H1 (cell line): ENCODE data around the gene TTC6. TPM values are rescaled to one million over a fixed set of nuclear protein-coding genes. Genes with fewer than 3 reads are reported as not detected.
A peak's percentile ranks its signal among the peaks of the same experiment; 100 is the strongest.

ENCODE experiments used
- BACH1 ChIP-seq: IDR thresholded peaks from 2 replicates; pipeline ENCODE4 v1.6.1; 2012; ENCODE audit warnings: low read length, improper control_type of control experiment
- BCL11A ChIP-seq, 2 experiments: IDR thresholded peaks; one replicate each; pipeline ENCODE4 v1.6.1; 2011; ENCODE audit warnings: low read depth in 2 of 2, low read length in 2 of 2, mild to moderate bottlenecking in 2 of 2
- BRCA1 ChIP-seq: IDR thresholded peaks from 2 replicates; pipeline ENCODE4 v1.6.1; 2012; ENCODE audit warnings: low read depth, low read length, improper control_type of control experiment
- CREB1 ChIP-seq: IDR thresholded peaks from 2 replicates; pipeline ENCODE4 v1.6.1; 2012; ENCODE audit warnings: inconsistent platforms
- E2F6 ChIP-seq: IDR thresholded peaks from 2 replicates; pipeline ENCODE4 v1.6.1; 2012; ENCODE audit warnings: inconsistent platforms
- EGR1 ChIP-seq: IDR thresholded peaks from 2 replicates; pipeline ENCODE4 v1.6.1; 2011; ENCODE audit warnings: low read depth, low read length, borderline replicate concordance
- EZH2 ChIP-seq: fragments of 200-600 bp; sonication (generic); IDR thresholded peaks from 2 replicates; pipeline ENCODE4 v1.7.1; 2012; ENCODE audit warnings: low read depth, mild to moderate bottlenecking, moderate library complexity, low read length, inconsistent platforms; ENCODE audit not compliant: severe bottlenecking
- JUND ChIP-seq: IDR thresholded peaks from 2 replicates; pipeline ENCODE4 v1.6.1; 2011; ENCODE audit warnings: mild to moderate bottlenecking, improper control_type of control experiment, low read length
- PHF8 ChIP-seq: fragments of 200-600 bp; sonication (generic); conservative IDR thresholded peaks from 2 replicates; pipeline ENCODE4 v1.7.1; 2012; ENCODE audit warnings: low read depth, mild to moderate bottlenecking, inconsistent platforms, low read length, moderate library complexity
- POLR2A ChIP-seq, 2 experiments: IDR thresholded peaks; 1 replicate in 1 of 2; 2 replicates in 1 of 2; pipeline ENCODE4 v1.6.1; 2011; ENCODE audit warnings: low read depth in 2 of 2, low read length in 2 of 2, mild to moderate bottlenecking in 2 of 2; ENCODE audit errors: control extremely low read depth in 1 of 2
- POLR2AphosphoS5 ChIP-seq: IDR thresholded peaks from 2 replicates; pipeline ENCODE4 v1.6.1; 2011; ENCODE audit warnings: low read depth, low read length
- RAD21 ChIP-seq, 2 experiments: IDR thresholded peaks in 1 of 2; conservative IDR thresholded peaks in 1 of 2; 2 replicates each; pipeline ENCODE4 v1.6.1; 2011; ENCODE audit warnings: low read depth in 2 of 2, low read length in 2 of 2, improper control_type of control experiment in 1 of 2, inconsistent platforms in 1 of 2, mild to moderate bottlenecking in 1 of 2, moderate library complexity in 1 of 2
- RBBP5 ChIP-seq: IDR thresholded peaks from 2 replicates; pipeline ENCODE4 v1.7.1; 2012; ENCODE audit warnings: low read depth, mild to moderate bottlenecking, inconsistent platforms, low read length, moderate library complexity, borderline replicate concordance
- RNF2 ChIP-seq: fragments of 200-900, 300-1000 bp; sonication (generic); IDR thresholded peaks from 2 replicates; pipeline ENCODE4 v1.7.1; 2016; ENCODE audit warnings: borderline replicate concordance, low read depth, mild to moderate bottlenecking, antibody characterized with exemption, low read length; ENCODE audit not compliant: poor library complexity, severe bottlenecking; ENCODE audit errors: missing control alignments
- TBP ChIP-seq: IDR thresholded peaks from 2 replicates; pipeline ENCODE4 v1.6.1; 2011; ENCODE audit warnings: low read depth, low read length, improper control_type of control experiment
- USF2 ChIP-seq: IDR thresholded peaks from 2 replicates; pipeline ENCODE4 v1.6.1; 2011; ENCODE audit warnings: low read length, improper control_type of control experiment
- polyA plus RNA-seq, 7 experiments: library from polyadenylated mRNA; depleted of rRNA in 3 of 7; stranded (reverse) in 5 of 7; unstranded in 2 of 7; fragments of >200 nt in 5 of 7; fragments of 200-250 nt in 2 of 7; gene quantifications; 1 replicate in 5 of 7; 2 replicates in 1 of 7; 4 replicates in 1 of 7; pipeline versions ENCODE4 v1.2.1 to v1.2.3, GENCODE V29; 2011 to 2013; ENCODE audit warnings: missing spikeins in 2 of 7, mixed read lengths in 2 of 7
- total RNA-seq: library from RNA; stranded (reverse); fragmentation: NEBNext Ultra II Directional; extraction: Animal tissue kit (Norgen Biotek cat#: 25700); gene quantifications from 2 replicates; pipeline ENCODE4 v1.2.1, GENCODE V29; 2021
- TF ChIP-seq, protein P1 (sequence below): IDR thresholded peaks from 2 replicates; pipeline ENCODE4 v1.6.1; 2011; ENCODE audit warnings: low read depth, mild to moderate bottlenecking, low read length; ENCODE audit not compliant: insufficient read depth

Gene TTC6
- total and polyA plus RNA-seq, 2 of the 8 experiments (the other 6 are each of a cell fraction or from before 2014, with no cell fraction given), result 0.02 TPM; not detected in 1

DNA sequence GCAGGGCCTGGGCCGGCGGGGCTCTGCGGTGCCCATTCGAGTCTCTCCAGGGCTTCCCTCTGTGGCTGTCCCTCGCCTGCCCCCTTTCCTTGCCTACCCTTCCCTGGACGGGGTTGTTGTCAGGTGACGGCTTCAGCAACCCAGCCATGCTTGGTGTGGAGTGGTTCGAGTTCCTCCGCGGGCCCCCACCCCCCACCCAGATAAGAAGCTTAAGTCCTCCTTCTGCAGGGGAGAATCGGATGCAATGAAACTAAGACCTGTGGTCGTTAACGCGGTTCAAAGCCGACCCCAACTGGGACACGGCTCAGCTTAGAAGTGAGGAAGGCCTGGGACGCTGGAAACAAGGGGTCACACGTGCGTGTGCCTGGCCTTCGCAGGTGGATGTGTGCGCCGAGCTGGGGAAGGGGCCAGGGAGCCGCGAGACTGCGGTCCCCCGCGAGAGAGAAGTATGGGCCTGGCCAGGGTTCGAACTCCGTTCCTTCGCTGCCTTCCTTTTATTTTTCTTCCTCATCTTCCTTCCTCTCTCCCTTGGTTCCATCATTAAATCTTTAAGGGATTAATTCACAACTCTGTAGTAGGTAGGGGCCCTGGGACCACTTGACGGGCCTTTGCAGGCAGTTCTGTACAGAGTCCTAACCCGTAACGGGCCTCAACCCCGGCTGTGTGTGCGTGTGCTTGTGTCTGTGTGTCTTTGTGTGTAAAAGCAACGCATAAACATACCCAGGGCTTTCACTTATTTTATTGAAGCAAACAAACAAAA lies 3.5 kb downstream of the TTC6 start (continued):
- TF ChIP-seq E2F6, result no peak
- TF ChIP-seq, protein P1, sequence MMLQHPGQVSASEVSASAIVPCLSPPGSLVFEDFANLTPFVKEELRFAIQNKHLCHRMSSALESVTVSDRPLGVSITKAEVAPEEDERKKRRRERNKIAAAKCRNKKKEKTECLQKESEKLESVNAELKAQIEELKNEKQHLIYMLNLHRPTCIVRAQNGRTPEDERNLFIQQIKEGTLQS, result no peak
- no peak for TF ChIP-seq BRCA1
- no peak for TF ChIP-seq PHF8
- TF ChIP-seq RBBP5, result no peak
- TF ChIP-seq USF2, result no peak
- no peak for TF ChIP-seq TBP
- TF ChIP-seq POLR2A (IDR thresholded peaks at IDR 0.05; ENCODE audit: control extremely low read depth in 1 of 2, low read depth in 2 of 2, low read length in 2 of 2), result no peak
- TF ChIP-seq BACH1, result no peak
- no peak for TF ChIP-seq EGR1
- TF ChIP-seq RNF2, result peak; percentile 14
- no peak for TF ChIP-seq BCL11A (IDR thresholded peaks at IDR 0.05; ENCODE audit: low read depth in 2 of 2, low read length in 2 of 2)
- TF ChIP-seq CREB1, result no peak
- TF ChIP-seq JUND, result no peak
- no peak for TF ChIP-seq RAD21 (IDR thresholded peaks at IDR 0.05 in 1 of 2, conservative IDR thresholded peaks at IDR 0.05 in 1 of 2; ENCODE audit: low read depth in 2 of 2, low read length in 2 of 2)
- peak; percentile 78 for TF ChIP-seq EZH2
- no peak for TF ChIP-seq POLR2AphosphoS5
